Midbrain (tissue), 1 donor: ENCODE data around the gene UBE2H.
A peak's percentile ranks its signal among the peaks of the same experiment; 100 is the strongest.
"Not testable (repeated sequence)": the region's sequence is repeated elsewhere in the genome, so short reads cannot be mapped to it uniquely, and the experiment has no call there.

Experiments used
- DNase-seq: peaks from one replicate; lab custom pipeline; 2025; lab: John Stamatoyannopoulos, UW

UBE2H gene

GRCh38 chr7:129872054-129872453, 80.7 kb downstream of the UBE2H start:
- DNase-seq, result no peak

GRCh38 chr7:129870668-129871067, 82.1 kb downstream of the UBE2H start:
- no peak for DNase-seq

- no peak for DNase-seq
These were observed 86.5 kb downstream of the UBE2H start for GRCh38 chr7:129866251-129866650.

GRCh38 chr7:129865925-129866201, 86.9 kb downstream of the UBE2H start:
- no peak for DNase-seq

GRCh38 chr7:129865093-129865924, 87.5 kb downstream of the UBE2H start:
- no peak for DNase-seq

- DNase-seq, result not testable (repeated sequence)
These were observed 88.1 kb downstream of the UBE2H start for GRCh38 chr7:129864676-129865075.

- DNase-seq, result no peak
These were observed 88.7 kb downstream of the UBE2H start for GRCh38 chr7:129864042-129864441.

- DNase-seq, result no peak
These were observed 90.1 kb downstream of the UBE2H start for GRCh38 chr7:129862682-129863081.

GRCh38 chr7:129860784-129861183, 92.0 kb downstream of the UBE2H start:
- not testable (repeated sequence) for DNase-seq

- peak; percentile 26 for DNase-seq
These were observed 93.6 kb downstream of the UBE2H start for GRCh38 chr7:129859183-129859582.

- no peak for DNase-seq
These were observed 94.3 kb downstream of the UBE2H start for GRCh38 chr7:129858490-129858889.

- no peak for DNase-seq
These were observed 95.4 kb downstream of the UBE2H start for GRCh38 chr7:129857313-129857712.

- no peak for DNase-seq
These were observed 96.6 kb downstream of the UBE2H start for GRCh38 chr7:129855935-129856717.

- no peak for DNase-seq
These were observed 97.5 kb downstream of the UBE2H start for GRCh38 chr7:129855234-129855673.

- no peak for DNase-seq
These were observed 98.4 kb downstream of the UBE2H start for GRCh38 chr7:129854401-129854800.

GRCh38 chr7:129853661-129854268, 99.0 kb downstream of the UBE2H start:
- DNase-seq, result no peak

GRCh38 chr7:129851809-129852208, 101.0 kb downstream of the UBE2H start:
- no peak for DNase-seq

GRCh38 chr7:129851174-129851573, 101.6 kb downstream of the UBE2H start:
- no peak for DNase-seq

- DNase-seq, result no peak
These were observed 104.3 kb downstream of the UBE2H start for GRCh38 chr7:129848436-129848835.

GRCh38 chr7:129845972-129846327, 106.8 kb downstream of the UBE2H start:
- DNase-seq, result no peak

GRCh38 chr7:129845178-129845971, 107.4 kb downstream of the UBE2H start:
- no peak for DNase-seq
